NCI-H1694 (cell line): ENCODE data around the gene KLRD1.
"Not testable (repeated sequence)": the region's sequence is repeated elsewhere in the genome, so short reads cannot be mapped to it uniquely, and the experiment has no call there.

ENCODE experiments used
- DNase-seq: peaks from one replicate; lab custom pipeline; 2025; lab: John Stamatoyannopoulos, UW

KLRD1 gene, protein sequence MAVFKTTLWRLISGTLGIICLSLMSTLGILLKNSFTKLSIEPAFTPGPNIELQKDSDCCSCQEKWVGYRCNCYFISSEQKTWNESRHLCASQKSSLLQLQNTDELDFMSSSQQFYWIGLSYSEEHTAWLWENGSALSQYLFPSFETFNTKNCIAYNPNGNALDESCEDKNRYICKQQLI

DNA sequence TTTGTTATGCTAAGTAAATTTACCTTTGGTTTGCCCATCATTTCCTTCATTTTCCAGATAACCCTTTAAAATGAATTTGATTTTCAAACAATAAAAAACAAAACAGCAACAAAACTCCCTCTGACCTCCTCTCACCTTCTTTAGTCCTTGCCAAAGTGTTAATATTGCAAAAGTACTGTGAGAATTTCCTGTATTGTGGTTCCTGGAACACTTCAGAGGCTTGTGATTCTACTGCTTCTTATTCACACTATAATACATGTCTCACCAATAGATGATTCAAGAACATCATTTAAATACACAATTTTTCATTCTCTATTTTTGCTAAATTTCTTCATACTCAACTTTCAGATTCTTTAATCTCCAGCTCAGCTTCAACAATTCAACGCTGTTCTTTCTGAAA, at the start of gene KLRD1:
Gene KLRD1, plus strand, starts transcription at position 241 of the 400 bp plus-strand sequence. CDS start 208 bp downstream, outside the sequence.
- DNase-seq: no peak

DNA sequence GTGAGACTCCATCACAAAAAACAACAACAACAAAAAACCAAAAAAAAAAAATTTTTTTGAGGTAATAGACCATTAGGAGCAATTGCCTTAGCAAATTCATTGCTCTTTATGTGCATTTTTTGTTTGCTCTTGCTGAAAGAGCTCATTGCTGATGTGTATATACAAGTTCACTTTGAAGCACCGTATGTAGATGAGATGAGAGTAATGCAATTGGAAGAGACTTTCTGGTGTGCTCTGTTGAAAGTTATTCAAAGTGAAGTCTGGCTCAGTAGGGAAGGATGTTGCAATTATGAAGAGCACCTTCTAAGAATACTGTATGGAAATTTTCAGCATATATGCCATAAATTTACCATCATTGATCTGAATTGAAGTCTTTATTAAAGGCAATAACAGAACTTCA, 46.7 kb upstream of the KLRD1 start:
- DNase-seq: no peak

DNA sequence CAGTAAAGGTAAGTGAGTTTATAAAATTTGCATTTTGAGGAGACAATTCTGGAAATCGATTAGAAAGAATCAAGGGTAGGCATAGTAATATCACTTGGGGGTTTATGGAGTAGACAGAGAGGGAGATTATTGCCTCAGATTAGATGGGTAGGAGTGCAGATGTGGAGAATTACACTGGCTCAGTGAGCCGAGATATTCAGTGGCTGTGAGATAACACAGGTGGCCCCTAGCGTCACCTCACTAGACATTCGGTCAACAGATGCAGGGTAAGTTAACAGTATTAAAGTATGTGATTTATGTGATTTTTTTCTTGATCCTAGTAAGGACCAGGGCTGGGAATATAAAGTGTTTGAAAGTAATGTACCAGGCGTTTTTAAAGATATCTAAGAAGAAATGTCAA, 39.6 kb upstream of the KLRD1 start:
- DNase-seq: no peak

DNA sequence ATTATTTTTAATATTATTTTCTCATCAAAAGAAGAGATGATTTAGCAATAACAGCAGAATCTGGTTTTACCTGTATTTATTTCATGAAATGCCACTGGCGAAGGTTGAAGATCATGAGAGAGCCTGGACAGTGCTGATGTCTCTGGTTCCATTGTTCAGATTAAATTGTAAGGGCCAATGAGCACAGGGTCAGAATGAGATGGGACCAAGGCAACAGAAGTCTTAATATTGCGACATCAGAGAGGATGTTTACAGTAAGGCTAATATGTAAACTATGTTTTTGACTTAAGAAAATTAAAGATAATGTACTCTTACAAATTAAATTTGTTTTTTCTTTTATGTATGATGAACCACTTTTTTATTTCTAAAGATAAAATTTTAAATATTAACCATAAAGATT, 35.2 kb upstream of the KLRD1 start:
- no peak for DNase-seq

DNA sequence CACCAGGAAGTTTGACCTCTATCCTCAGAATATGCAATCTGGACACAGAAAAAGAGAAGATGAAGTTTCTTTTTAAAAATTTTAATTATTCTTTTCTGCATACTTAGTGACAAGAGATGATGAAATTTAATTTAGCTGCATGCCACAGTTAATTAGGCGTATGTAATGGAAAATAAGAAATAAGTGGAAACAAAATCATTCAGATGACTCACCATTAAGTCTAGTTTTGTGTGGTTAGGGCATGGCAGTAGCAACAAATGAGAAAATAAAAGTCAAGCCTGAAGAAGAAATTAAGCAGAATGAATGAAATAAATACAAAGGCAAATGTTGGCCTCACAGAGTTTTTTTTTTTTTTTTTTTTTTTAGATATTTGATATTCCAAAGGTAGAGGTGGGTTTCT, 30.9 kb upstream of the KLRD1 start:
- no peak for DNase-seq

DNA sequence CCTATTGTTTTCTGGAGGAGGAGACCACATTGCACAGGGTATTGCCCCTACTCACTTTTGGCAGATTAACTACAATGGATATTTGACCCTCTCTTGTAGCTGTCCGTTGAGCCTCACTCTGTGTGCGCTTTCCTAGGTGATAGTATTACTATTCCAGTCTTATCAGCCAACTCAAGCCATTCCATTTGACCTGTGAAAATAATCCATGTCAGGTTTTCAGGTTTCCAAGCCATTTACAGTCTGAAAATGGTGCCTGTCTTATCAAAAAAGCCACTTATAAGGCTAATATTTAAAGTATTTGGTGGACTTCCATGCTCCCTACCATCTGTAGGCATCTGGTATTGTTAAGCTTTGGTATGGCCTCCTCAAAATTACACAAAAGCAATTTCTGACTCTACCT, 29.6 kb upstream of the KLRD1 start:
- no peak for DNase-seq

DNA sequence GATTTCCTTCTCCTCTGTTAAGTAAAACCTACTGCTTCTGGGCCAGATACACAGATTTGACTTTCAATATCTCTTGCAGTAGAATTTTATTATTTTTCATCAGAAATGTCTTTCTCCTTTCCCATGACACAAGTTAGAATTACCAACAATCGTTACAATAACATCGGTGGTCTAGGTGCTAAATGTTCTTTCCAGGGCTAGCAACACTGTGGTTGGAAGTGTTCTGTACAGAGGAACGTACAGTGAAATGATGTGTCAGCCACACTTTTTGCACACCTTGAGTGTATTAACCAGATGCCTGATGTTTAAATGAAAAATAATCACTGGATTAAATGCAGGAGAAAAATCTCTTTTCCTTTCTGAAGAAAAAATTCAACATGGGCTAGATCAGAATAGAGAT, 27.7 kb upstream of the KLRD1 start:
- DNase-seq: no peak

DNA sequence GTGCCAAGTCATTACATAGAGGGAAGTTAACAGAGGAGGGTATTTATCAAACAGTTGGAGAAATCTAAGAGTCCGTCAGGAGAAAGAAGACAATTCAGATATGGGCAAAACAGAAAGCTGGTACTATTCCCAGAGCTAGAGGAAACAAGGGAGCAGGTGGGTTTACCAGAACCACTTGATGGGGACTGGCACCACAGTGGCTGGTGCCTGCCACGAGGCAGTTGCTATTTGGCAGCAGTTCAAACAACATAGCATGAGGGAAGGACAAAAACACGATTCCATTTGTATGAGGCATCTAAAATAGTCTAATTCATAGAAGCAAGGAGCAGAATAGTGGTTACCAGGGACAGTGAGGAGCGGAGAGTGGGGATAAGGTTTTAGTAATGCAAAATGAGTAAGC, 24.6 kb upstream of the KLRD1 start:
- no peak for DNase-seq

DNA sequence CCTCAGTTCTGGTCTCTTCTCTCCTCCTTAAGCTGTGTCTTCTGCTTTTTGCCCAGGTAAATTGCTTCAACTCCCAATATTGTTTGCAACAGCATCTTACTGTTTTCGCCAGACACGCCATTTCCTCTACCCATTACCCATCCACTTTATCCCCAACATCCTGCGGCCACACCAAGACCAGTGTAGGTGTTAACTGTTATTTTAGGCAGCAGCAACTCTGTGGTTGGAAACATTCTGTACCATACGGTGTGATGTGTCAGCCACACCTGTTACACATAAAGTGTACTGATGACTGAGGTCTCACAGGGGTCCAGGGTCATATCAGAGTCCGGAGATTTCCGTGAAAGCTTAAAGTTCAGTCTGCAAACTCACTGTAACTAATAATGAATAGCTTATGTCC, 21.8 kb upstream of the KLRD1 start:
- DNase-seq: no peak

DNA sequence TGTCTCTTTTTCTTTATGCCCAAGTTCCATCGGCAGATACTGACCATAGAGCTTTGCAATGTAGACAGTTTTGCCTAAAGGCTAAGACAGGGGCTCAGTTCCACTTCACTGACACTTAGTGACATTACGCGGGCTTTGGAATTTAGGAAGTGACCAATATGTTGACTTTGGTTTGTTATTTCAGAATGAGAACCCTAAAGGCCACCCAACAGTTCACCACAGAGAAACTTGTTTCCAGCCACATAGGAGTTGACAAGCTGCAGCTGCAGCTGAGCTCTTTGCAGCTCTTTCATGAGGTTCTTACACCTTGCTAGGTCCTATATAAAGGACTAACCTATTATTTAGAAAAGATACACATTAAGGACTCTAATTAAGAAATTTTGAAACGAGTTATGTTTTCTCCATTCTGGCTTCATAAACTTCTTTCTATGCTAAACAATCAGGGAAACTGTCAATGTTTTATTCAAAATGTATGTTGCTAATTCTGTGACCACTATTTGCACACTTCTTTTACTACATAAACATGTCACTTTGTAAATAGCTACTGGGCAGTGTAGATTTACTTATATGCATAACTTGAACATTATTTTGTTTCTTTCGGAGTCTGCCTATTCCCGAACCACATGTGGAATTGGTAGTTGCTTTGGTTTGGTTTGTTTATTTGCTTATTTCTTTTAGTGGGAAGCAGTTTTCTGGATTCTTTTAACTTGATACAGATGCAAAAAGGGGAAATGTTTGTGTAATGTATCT, 18.5 kb upstream of the KLRD1 start:
- no peak for DNase-seq

DNA sequence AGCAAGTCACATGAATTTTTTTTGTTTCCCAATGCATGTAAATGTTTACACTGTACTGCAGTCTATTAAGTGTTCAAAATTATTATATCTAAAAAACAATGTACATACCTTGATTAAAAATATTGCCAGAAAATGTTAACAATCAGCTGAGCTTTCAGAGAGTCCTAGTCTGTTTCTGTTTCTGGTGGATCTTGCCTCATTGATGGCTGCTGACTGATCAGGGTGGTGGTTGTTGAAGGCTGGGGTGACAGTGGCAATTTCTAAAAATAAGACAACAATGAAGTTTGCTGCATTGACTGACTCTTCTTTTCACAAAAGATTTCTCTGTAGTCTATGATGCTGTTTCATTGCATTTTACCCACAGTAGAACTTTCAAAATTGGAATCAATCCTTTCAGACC, 16.6 kb upstream of the KLRD1 start:
- DNase-seq: no peak

DNA sequence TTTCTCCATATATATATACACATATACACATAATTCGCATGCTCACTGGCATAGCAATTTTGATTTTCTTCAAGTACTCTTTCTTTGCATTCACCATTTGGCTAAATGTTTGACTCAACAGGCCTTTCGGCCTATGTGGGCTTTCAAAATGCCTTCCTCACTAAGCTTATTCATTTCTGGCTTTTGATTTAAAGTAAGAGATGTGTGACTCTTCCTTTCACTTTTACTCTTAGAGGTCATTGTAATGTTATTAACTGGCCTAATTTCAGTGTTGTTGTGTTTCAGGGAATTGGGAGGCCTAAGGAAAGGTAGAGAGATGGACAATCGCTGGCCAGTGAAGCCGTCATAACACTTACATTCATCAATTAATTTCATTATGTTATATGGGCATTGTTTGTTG, 14.5 kb upstream of the KLRD1 start:
- no peak for DNase-seq

DNA sequence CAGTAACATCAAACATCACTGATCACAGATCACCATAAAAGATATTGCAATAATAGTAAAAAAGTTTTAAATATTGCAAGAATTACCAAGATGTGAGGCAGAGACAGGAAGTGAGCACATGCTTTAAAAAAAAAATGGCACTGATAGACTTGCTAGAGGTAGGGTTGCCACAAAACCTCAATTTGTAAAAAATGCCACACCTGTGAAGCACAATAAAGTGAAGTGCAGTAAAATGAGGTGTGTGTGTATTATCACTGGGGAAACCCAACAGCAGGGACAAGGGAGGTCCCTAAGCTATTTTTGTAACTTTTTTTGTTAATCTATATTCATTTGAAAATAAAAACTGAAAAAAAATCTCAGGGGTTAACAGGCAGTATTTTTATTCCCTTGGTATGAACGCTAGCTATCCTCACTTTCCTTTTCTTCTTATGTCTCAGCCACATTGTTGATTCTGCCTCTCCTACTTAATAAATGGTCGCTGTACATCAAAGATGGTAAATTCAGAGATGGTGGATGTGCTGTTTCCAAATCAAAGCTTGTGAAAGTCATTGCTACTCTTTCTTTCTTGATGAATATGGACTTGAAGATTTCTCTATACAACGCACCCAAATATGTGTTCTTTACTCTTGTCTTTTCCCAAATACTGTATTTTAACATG, 14.0 kb upstream of the KLRD1 start:
- DNase-seq: no peak

DNA sequence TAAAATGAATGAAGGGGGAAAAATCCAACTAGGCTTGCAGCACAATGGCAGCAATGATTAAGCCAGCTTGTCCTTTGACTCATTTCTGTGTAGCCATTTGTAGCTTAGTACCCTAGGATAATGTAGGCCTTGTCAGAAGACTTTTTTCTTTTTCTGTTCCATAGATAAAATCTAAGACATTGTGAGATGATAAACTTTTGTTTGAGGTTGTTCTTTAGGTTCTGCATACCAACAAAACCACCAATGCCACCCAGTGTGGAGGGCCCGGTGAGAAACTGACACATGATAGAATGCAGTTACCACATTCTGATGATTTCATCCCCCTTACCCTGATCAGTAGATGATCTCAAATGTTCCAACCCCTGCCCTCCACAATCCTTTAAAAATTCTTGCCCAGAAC, 6.6 kb upstream of the KLRD1 start:
- DNase-seq: no peak

DNA sequence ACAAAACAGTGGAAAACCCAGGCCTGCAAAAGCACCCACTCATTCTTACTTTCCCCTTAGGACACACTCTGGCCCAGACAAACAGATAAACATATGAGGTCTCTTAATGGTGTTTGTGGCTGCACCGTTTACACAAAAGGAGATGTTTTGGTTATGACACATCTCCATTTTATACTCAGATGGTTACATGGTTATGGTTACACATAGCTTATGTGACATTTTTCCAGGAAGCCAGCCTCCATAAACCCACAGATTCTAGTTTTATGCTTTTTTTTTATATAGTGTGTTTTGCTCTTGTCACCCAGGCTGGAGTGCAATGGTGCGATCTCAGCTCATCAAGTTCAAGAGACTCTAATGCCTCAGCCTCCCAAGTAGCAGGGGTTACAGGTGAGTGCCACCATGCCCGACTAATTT, 3.5 kb upstream of the KLRD1 start:
- no peak for DNase-seq

DNA sequence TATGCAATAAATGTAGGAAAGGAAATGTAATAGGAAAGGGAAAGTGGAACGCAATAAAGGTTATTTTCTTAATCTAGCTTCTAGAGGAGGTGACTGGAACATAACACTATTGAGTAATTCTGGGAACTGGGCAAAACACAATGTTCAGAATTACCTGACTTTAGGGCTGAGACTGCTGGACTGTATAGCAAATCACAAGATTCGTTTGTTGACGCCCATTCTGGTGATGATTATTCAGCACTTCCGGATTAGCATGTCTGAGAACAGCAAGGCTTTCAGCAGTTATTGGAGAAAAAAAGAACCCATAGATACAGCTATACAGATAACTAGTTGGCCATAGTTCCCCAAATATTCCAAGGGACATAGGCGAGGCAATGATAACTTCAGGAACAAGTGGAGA, 2.3 kb upstream of the KLRD1 start:
- DNase-seq: no peak

DNA sequence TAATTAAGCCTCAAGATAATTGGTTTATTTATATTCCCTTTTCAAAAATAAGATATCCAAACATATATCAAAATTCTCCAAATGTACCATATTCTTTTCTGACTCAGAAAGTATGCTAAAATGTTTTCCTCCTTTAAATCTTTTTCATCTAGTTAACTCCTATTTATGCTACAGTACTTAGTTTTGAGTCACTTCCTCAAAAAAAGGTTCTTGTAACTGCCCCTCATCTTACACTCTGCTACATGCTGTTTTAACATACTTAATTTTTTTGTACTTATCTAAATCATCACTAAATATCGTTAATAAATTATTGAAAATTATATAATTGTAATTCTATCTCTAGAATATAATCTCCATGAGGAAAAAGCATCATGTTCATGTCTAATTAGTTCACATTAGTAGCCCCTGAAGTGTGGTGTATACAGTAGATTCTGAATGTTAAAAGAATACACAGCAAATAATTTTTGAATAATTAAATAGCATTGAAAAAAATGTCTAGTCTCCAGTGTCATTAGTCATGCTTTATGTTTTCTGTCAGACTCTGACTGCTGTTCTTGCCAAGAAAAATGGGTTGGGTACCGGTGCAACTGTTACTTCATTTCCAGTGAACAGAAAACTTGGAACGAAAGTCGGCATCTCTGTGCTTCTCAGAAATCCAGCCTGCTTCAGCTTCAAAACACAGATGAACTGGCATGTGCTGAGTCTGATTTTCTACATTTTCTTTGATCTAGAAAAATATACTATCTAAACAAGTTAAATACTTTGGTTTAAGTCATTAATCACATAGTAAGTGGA, 3.5 kb downstream of the KLRD1 start:
- no peak for DNase-seq

DNA sequence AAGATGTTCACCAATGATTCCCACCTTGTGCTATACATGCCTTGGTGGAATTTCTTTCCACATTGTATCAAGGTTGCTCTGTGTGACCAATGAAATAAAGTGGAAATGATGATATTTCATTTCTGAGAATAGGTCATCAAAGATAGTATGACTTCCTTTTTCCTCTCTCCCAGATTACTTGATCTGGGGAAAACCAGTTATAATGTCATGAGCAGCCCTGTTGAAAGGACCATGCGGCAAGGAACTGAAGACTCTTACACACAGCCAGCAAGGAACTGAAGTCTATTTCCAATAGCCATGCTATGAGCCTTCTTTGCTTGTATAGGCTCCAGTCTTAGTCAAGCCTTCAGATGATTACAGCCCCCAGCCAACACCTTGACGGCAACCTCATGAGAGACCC, 11.7 kb downstream of the KLRD1 start:
- DNase-seq: no peak

DNA sequence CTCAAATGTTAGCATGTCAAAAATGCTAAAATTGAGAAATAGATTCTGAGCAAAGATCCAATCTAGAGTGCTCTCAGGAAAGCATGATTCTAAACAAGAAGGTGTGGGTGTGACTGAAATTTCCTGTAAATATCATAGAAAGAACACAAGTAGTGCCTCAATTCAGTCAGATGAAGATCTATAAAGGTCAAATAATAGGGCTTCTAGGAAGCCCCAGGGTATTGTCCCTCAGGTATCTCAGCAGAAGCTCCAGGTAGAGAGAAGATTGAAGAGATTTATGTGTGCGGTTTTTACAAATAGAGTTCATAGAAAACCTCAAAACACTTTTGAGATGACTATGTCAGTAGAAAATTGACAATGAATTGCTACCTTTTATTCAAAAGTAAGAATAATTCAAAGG, 13.0 kb downstream of the KLRD1 start:
- DNase-seq: no peak

DNA sequence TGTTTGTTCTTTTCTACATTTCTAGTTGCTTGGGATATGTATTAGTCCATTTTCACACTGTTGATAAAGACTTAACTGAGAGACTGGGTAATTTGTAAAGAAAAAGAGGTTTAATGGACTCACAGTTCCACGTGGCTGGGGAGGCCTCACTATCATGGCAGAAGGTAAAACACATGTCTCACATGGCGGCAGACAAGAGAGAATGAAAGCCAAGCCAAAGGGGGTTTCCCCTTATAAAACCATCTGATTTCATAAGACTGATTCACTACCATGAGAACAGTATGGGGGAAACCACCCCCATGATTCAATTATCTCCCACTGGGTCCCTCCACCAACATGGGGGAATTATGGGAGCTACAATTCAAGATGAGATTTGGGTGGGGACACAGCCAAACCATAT, 21.0 kb downstream of the KLRD1 start:
- not testable (repeated sequence) for DNase-seq

DNA sequence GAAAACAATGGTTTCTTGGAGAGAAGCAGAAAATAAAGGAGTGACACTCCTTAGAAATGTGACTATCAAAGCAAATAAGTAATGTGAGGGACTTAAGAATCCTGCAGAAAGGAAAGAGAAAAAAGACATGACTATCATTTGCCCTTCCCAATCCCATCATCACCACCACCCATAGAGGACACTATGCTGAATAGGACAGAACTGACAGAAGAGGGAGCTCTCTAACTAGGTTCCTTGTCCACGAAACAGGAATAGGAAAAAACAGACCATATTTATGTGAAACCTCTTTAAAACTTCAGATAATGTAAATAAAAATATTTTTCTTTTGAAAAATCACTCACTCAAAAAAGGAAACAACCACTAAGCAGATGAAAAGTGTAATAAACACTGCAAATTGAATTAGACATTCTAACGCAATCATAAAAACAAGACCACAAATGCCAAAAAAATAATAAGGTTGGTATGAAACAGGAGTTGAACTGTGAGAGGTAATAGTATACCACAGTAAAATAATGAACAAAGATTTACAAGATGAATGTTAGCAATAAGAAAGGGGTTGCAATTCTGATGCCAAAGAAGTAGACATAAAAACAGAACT, 24.1 kb downstream of the KLRD1 start:
- peak; percentile 9 for DNase-seq

DNA sequence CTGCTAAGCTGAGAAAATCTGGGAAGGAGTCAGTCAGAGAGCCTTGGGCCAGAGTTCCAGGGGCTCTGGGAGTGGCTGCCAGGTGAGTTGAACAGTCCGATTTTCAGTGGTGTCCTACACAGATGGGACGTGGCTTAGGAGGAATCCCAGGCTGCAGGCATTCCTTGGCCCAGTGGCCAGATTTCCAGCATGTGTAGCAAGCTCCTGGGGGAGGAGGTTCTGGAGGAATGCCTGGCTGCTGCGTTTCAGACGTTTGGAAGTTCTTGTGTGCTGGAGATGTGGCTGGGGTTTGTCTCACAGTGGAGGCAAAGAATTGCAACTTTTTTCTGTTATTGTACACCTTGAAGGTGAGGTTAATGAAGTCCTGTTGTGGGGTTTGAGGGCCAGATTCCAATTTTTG, 28.5 kb downstream of the KLRD1 start:
- not testable (repeated sequence) for DNase-seq
